Measurements from ENCODE around the gene ILK. TPM values are rescaled to one million over a fixed set of nuclear protein-coding genes. Genes with fewer than 3 reads are reported as not detected.

The ILK gene
- total and polyA plus RNA-seq, 2 donors (not counting 1 experiment from before 2014, with no cell fraction given) = 176 to 420 TPM

DNA sequence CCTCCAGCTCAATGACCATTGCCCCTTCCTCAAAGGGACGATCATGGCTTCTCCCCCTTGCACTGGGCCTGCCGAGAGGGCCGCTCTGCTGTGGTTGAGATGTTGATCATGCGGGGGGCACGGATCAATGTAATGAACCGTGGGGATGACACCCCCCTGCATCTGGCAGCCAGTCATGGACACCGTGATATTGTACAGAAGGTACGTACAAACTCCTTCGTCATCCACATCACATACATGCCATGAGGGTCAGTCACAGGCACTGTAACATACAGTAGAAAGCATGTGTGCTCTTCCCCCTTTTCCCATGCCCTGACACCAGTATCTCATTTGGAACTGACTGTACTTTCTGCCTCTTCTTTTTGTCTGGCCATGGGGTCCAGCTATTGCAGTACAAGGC lies 4.4 kb downstream of the ILK start:
- TF ChIP-seq, protein P1, sequence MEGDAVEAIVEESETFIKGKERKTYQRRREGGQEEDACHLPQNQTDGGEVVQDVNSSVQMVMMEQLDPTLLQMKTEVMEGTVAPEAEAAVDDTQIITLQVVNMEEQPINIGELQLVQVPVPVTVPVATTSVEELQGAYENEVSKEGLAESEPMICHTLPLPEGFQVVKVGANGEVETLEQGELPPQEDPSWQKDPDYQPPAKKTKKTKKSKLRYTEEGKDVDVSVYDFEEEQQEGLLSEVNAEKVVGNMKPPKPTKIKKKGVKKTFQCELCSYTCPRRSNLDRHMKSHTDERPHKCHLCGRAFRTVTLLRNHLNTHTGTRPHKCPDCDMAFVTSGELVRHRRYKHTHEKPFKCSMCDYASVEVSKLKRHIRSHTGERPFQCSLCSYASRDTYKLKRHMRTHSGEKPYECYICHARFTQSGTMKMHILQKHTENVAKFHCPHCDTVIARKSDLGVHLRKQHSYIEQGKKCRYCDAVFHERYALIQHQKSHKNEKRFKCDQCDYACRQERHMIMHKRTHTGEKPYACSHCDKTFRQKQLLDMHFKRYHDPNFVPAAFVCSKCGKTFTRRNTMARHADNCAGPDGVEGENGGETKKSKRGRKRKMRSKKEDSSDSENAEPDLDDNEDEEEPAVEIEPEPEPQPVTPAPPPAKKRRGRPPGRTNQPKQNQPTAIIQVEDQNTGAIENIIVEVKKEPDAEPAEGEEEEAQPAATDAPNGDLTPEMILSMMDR (conservative IDR thresholded peaks at IDR 0.05 in 1 of 2, IDR thresholded peaks at IDR 0.05 in 1 of 2; ENCODE audit: low read depth in 1 of 2, low read length in 2 of 2) = no peak
- TF ChIP-seq EZH2 (IDR thresholded peaks at IDR 0.05; ENCODE audit: low read length, missing control alignments) = no peak

GRCh38 chr11:6608726-6609501 lies 5.3 kb downstream of the ILK start:
- H3K9ac ChIP-seq (ENCODE audit: insufficient read depth, low read length) = no peak overlapping the region
- H3K4me1 ChIP-seq (ENCODE audit: control insufficient read depth, extremely low read depth, insufficient read depth, low read length) = peaks cover 28% of the 10 kb centered on the region
- peaks cover 70% of the 10 kb centered on the region for H3K79me2 ChIP-seq (ENCODE audit: control insufficient read depth, insufficient read depth, low read length)
- H3K36me3 ChIP-seq (ENCODE audit: control insufficient read depth, insufficient read depth, low read length) = peaks cover 27% of the 10 kb centered on the region
- no peak overlapping the region for H3K4me3 ChIP-seq (replicated peaks in 1 of 4; ENCODE audit: control extremely low read depth in 1 of 4, insufficient read depth in 1 of 4, low read depth in 3 of 4, low read length in 4 of 4)
- H3K9me3 ChIP-seq (ENCODE audit: control insufficient read depth, insufficient read depth, low read depth, low read length) = no peaks in the 10 kb centered on the region
- no peak overlapping the region for H3K4me2 ChIP-seq (ENCODE audit: extremely low read depth, insufficient read depth, low read length)
- DNase-seq (ENCODE audit: low read depth in 2 of 2) = peak in 1 of 2 donors; percentile 50
- H4K20me1 ChIP-seq (ENCODE audit: control insufficient read depth, extremely low read depth, insufficient read depth, low read length) = no peaks in the 10 kb centered on the region
- no peak overlapping the region for H2AFZ ChIP-seq (ENCODE audit: low read length)
- TF ChIP-seq, protein P1 (conservative IDR thresholded peaks at IDR 0.05 in 1 of 2, IDR thresholded peaks at IDR 0.05 in 1 of 2; ENCODE audit: low read depth in 1 of 2, low read length in 2 of 2) = no peak
- no peak for TF ChIP-seq EZH2 (IDR thresholded peaks at IDR 0.05; ENCODE audit: low read length, missing control alignments)
- no peak overlapping the region for H3K27ac ChIP-seq (ENCODE audit: insufficient read depth, low read length)
- H3K27me3 ChIP-seq (ENCODE audit: control insufficient read depth, insufficient read depth, low read length) = no peaks in the 10 kb centered on the region

More for the DNA sequence above, 4.4 kb downstream of the ILK start:
- Histone ChIP-seq H3K27me3 (ENCODE audit: control insufficient read depth, insufficient read depth, low read length) (no peaks in the 10 kb centered on the region), H3K36me3 (ENCODE audit: control insufficient read depth, insufficient read depth, low read length) (peaks cover 27% of the 10 kb centered on the region), H4K20me1 (ENCODE audit: control insufficient read depth, extremely low read depth, insufficient read depth, low read length) (no peaks in the 10 kb centered on the region), H3K4me2 (ENCODE audit: extremely low read depth, insufficient read depth, low read length) (no peak overlapping the region), H2AFZ (ENCODE audit: low read length) (no peak overlapping the region), H3K27ac (ENCODE audit: insufficient read depth, low read length) (peak overlapping the region; percentile 31), H3K4me3 (replicated peaks in 1 of 4; ENCODE audit: control extremely low read depth in 1 of 4, insufficient read depth in 1 of 4, low read depth in 3 of 4, low read length in 4 of 4) (no peak overlapping the region), H3K79me2 (ENCODE audit: control insufficient read depth, insufficient read depth, low read length) (peaks cover 77% of the 10 kb centered on the region), H3K9me3 (ENCODE audit: control insufficient read depth, insufficient read depth, low read depth, low read length) (no peaks in the 10 kb centered on the region), H3K4me1 (ENCODE audit: control insufficient read depth, extremely low read depth, insufficient read depth, low read length) (peaks cover 26% of the 10 kb centered on the region), H3K9ac (ENCODE audit: insufficient read depth, low read length) (no peak overlapping the region)
- no peak for DNase-seq (ENCODE audit: low read depth in 2 of 2)

DNA sequence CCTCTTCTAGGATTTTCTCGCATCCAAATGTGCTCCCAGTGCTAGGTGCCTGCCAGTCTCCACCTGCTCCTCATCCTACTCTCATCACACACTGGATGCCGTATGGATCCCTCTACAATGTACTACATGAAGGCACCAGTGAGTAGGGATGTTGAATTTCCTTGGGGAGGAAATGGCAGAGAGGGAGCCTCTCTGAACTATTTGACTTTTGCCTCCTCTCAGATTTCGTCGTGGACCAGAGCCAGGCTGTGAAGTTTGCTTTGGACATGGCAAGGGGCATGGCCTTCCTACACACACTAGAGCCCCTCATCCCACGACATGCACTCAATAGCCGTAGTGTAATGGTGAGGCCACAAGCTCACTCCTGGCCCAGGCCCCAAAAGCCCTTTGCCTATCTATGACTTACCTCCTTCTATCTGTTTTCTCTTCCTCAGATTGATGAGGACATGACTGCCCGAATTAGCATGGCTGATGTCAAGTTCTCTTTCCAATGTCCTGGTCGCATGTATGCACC lies 6.0 kb downstream of the ILK start:
- Histone ChIP-seq H3K9ac (ENCODE audit: insufficient read depth, low read length) (no peak overlapping the region), H3K79me2 (ENCODE audit: control insufficient read depth, insufficient read depth, low read length) (peaks cover 64% of the 10 kb centered on the region), H3K4me3 (replicated peaks in 1 of 4; ENCODE audit: control extremely low read depth in 1 of 4, insufficient read depth in 1 of 4, low read depth in 3 of 4, low read length in 4 of 4) (no peak overlapping the region), H3K4me2 (ENCODE audit: extremely low read depth, insufficient read depth, low read length) (no peak overlapping the region), H3K27ac (ENCODE audit: insufficient read depth, low read length) (no peak overlapping the region), H3K4me1 (ENCODE audit: control insufficient read depth, extremely low read depth, insufficient read depth, low read length) (peaks cover 28% of the 10 kb centered on the region), H3K9me3 (ENCODE audit: control insufficient read depth, insufficient read depth, low read depth, low read length) (no peaks in the 10 kb centered on the region), H4K20me1 (ENCODE audit: control insufficient read depth, extremely low read depth, insufficient read depth, low read length) (no peaks in the 10 kb centered on the region), H3K27me3 (ENCODE audit: control insufficient read depth, insufficient read depth, low read length) (no peaks in the 10 kb centered on the region), H3K36me3 (ENCODE audit: control insufficient read depth, insufficient read depth, low read length) (peaks cover 30% of the 10 kb centered on the region), H2AFZ (ENCODE audit: low read length) (no peak overlapping the region)
- DNase-seq (ENCODE audit: low read depth in 2 of 2) = no peak
- TF ChIP-seq, protein P1 (conservative IDR thresholded peaks at IDR 0.05 in 1 of 2, IDR thresholded peaks at IDR 0.05 in 1 of 2; ENCODE audit: low read depth in 1 of 2, low read length in 2 of 2) = no peak
- no peak for TF ChIP-seq EZH2 (IDR thresholded peaks at IDR 0.05; ENCODE audit: low read length, missing control alignments)
